Uterus (tissue), 2 donors: ENCODE measurements around the gene PPM1K.

Experiments used
- CTCF ChIP-seq, 4 experiments: fragments of 200-600 bp in 2 of 4; fragments of 450-650 bp in 2 of 4; sonication (generic) in 2 of 4; IDR thresholded peaks; one replicate each; pipeline ENCODE4 v1.5.1; 2016 to 2019; ENCODE audit warnings: antibody characterized with exemption in 4 of 4, mild to moderate bottlenecking in 2 of 4, moderate library complexity in 1 of 4
- POLR2A ChIP-seq, 2 donors: fragments of 450-650 bp; IDR thresholded peaks; one replicate each; pipeline ENCODE4 v1.6.1; 2016; ENCODE audit warnings: antibody characterized with exemption in 2 of 2, mild to moderate bottlenecking in 1 of 2, moderate library complexity in 1 of 2

DNA sequence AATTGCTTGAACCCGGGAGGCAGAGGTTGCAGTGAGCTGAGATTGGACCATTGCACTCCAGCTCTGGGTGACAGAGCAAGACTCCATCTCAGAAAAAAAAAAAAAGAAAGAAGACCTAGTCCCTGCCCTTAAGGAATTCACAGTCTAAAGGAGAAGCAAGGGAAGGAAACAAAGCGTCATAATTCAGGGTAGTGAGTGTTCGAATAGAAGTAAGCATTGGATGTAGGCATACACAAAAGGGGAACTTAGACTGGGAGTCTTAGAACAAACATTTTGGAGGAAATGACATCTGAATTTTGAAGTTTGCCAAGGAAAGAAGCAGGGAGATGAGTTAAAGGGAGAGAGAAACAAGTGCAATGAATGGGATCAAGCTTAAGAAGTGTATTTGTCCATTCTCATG, 32.4 kb downstream of the PPM1K start:
- TF ChIP-seq CTCF (IDR thresholded peaks at IDR 0.05) (no peak), POLR2A (IDR thresholded peaks at IDR 0.05) (no peak)
